ENCODE measurements around the gene MED16. TPM values are rescaled to one million over a fixed set of nuclear protein-coding genes. Genes with fewer than 3 reads are reported as not detected.
A peak's percentile ranks its signal among the peaks of the same experiment; 100 is the strongest.

The MED16 gene
- total and polyA plus RNA-seq, 2 of the 13 experiments (the other 11 are each of a cell fraction or from before 2014, with no cell fraction given), result 13.3 to 14.8 TPM

- TF ChIP-seq HMGXB4 (CRISPR knock-in tag; IDR thresholded peaks at IDR 0.05; ENCODE audit: borderline replicate concordance in 1 of 2, low read depth in 1 of 2) (peak in 1 of 2 experiments; percentile 54; a peak in 3 of 4 replicates), MIER3 (CRISPR knock-in tag; IDR thresholded peaks at IDR 0.05; ENCODE audit: borderline replicate concordance) (no peak), TOE1 (CRISPR knock-in tag; IDR thresholded peaks at IDR 0.05) (no peak), GMEB2 (CRISPR knock-in tag; IDR thresholded peaks at IDR 0.05; ENCODE audit: low read depth) (no peak), HNRNPH1 (optimal IDR thresholded peaks at IDR 0.05; ENCODE audit: low read depth, low read length) (no peak), LBX2 (CRISPR knock-in tag; IDR thresholded peaks at IDR 0.05; ENCODE audit: borderline replicate concordance) (no peak), GLI4 (CRISPR knock-in tag; IDR thresholded peaks at IDR 0.05; ENCODE audit: borderline replicate concordance) (no peak), ZGPAT (CRISPR knock-in tag; IDR thresholded peaks at IDR 0.05) (peak; percentile 65; the same call in 1 of the 2 replicates), ZNF549 (CRISPR knock-in tag; IDR thresholded peaks at IDR 0.05) (no peak), ARID3A (IDR thresholded peaks at IDR 0.05; ENCODE audit: low read depth, low read length) (peak; percentile 44; the same call in 1 of the 2 replicates), PREB (CRISPR knock-in tag; IDR thresholded peaks at IDR 0.05) (no peak), PPARG (CRISPR knock-in tag; conservative IDR thresholded peaks at IDR 0.05) (no peak), SIX1 (CRISPR knock-in tag; IDR thresholded peaks at IDR 0.05; ENCODE audit: borderline replicate concordance) (no peak), PLRG1 (conservative IDR thresholded peaks at IDR 0.05) (no peak), HNRNPUL1 (IDR thresholded peaks at IDR 0.05; ENCODE audit: low read depth, low read length) (no peak), BORCS8-MEF2B (CRISPR knock-in tag; IDR thresholded peaks at IDR 0.05) (no peak), ZNF136 (CRISPR knock-in tag; IDR thresholded peaks at IDR 0.05; ENCODE audit: low read depth) (no peak), POLR2G (IDR thresholded peaks at IDR 0.05; ENCODE audit: low read depth, low read length) (peak; percentile 38; the same call in 1 of the 2 replicates), MAZ (IDR thresholded peaks at IDR 0.05; ENCODE audit: borderline replicate concordance, low read depth, low read length) (peak; percentile 93), MAZ (CRISPR knock-in tag; IDR thresholded peaks at IDR 0.05; ENCODE audit: low read depth) (0 out of 2 replicates have a peak, but pooled peaks have one; percentile 41), DNMT3B (CRISPR knock-in tag; conservative IDR thresholded peaks at IDR 0.05) (no peak)
Observed at GRCh38 chr19:925526-926322, 32.7 kb upstream of the MED16 start, which contains the start of gene ARID3A (continued).
